DOHH2 (cell line): ENCODE data around the gene TXLNG.

Experiments
- H3F3A ChIP-seq: fragments of 200-600 bp; sonication (generic), shearing (Covaris generic); 2 replicates; pipeline ENCODE4 v1.6.0; 2016; ENCODE audit warnings: antibody characterized with exemption, mild to moderate bottlenecking; ENCODE audit not compliant: control insufficient read depth, insufficient read depth
- H3K27ac ChIP-seq: fragments of 200-600 bp; sonication (generic); 2 replicates; pipeline ENCODE4 v1.5.1; 2014; ENCODE audit warnings: low read depth, mild to moderate bottlenecking, low read length, moderate library complexity
- H3K27me3 ChIP-seq: fragments of 200-600 bp; sonication (generic); 2 replicates; pipeline ENCODE4 v1.6.1; 2014; ENCODE audit warnings: mild to moderate bottlenecking, low read length, mixed read lengths; ENCODE audit not compliant: control insufficient read depth
- H3K36me3 ChIP-seq: fragments of 200-600 bp; sonication (generic); 2 replicates; pipeline ENCODE4 v1.6.1; 2014; ENCODE audit warnings: mild to moderate bottlenecking, low read length, moderate library complexity, mixed read lengths; ENCODE audit not compliant: control insufficient read depth
- H3K4me1 ChIP-seq: fragments of 200-600 bp; sonication (generic); 2 replicates; pipeline ENCODE4 v1.6.1; 2014; ENCODE audit warnings: mild to moderate bottlenecking, low read length, mixed read lengths; ENCODE audit not compliant: control insufficient read depth
- H3K4me2 ChIP-seq: fragments of 200-600 bp; sonication (generic); 2 replicates; pipeline ENCODE4 v1.6.0; 2014; ENCODE audit warnings: mild to moderate bottlenecking, low read length, moderate library complexity
- H3K4me3 ChIP-seq: fragments of 200-600 bp; sonication (generic); 2 replicates; pipeline ENCODE4 v1.5.1; 2014; ENCODE audit warnings: mild to moderate bottlenecking, low read length, mixed read lengths
- H3K79me2 ChIP-seq: fragments of 200-600 bp; sonication (generic); 2 replicates; pipeline ENCODE4 v1.6.1; 2014; ENCODE audit warnings: mild to moderate bottlenecking, low read length, mixed read lengths; ENCODE audit not compliant: control insufficient read depth
- H3K9me2 ChIP-seq: fragments of 200-600 bp; sonication (generic); replicated peaks from 2 replicates; pipeline ENCODE4 v1.6.1; 2014; ENCODE audit warnings: mild to moderate bottlenecking, low read length, mixed read lengths; ENCODE audit not compliant: control insufficient read depth
- H3K9me3 ChIP-seq: fragments of 200-600 bp; sonication (generic); 2 replicates; pipeline ENCODE4 v1.6.1; 2014; ENCODE audit warnings: antibody characterized with exemption, low read length, mixed read lengths; ENCODE audit not compliant: control insufficient read depth, insufficient read depth
- H4K20me1 ChIP-seq: fragments of 200-600 bp; sonication (generic); 2 replicates; pipeline ENCODE4 v1.6.0; 2014; ENCODE audit warnings: low read depth, mild to moderate bottlenecking, antibody characterized with exemption, low read length, moderate library complexity; ENCODE audit not compliant: control insufficient read depth, insufficient read depth
- CTCF ChIP-seq: fragments of 200-600 bp; sonication (generic); IDR thresholded peaks from one replicate; pipeline ENCODE4 v1.5.1; 2014; ENCODE audit warnings: antibody characterized with exemption, mild to moderate bottlenecking, low read depth, low read length; ENCODE audit not compliant: poor library complexity, severe bottlenecking
- EZH2phosphoT487 ChIP-seq: fragments of 200-600 bp; sonication (generic); IDR thresholded peaks from 2 replicates; pipeline ENCODE4 v1.6.1; 2017; ENCODE audit warnings: borderline replicate concordance, mild to moderate bottlenecking, antibody characterized with exemption, low read length, moderate library complexity, mixed read lengths

The TXLNG gene

DNA sequence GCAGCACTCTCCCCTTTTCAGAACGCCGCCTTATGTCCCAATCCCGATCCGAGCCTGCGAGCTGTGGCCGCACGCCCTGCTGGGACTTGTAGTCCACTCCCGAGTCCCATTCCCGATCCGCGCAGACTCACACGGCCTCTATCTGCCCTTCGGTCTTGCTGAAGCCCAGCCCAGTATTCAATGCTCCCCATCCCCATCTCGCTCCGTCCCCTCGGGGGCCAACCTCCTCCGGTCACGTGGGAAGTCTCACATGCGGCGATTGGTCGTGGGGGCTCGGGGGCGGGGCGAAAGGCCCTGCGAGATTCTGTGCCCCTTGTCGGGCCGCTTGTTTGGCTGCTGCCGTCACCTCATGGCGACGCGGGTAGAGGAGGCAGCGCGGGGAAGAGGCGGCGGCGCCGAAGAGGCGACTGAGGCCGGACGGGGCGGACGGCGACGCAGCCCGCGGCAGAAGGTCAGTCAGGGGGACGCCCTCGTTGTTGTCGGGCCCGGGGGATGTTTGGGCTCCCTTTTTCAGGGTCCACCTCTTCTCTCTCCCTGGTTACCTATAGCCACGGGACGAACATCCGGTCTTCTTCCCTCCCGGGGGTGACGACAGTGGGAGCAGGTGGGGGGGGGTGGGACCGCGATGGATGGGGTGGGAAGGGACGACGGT is at the start of gene TXLNG:
Gene TXLNG, plus strand, starts transcription at position 328 of the 652 bp plus-strand sequence. Its CDS starts 22 bp downstream, at position 350.
- Histone ChIP-seq H3K9me3 (no peaks in the 10 kb centered on the region), H3K36me3 (peaks cover 29% of the 10 kb centered on the region), H3K4me1 (peaks cover 21% of the 10 kb centered on the region), H3K4me3 (peak within 1 kb of the TSS; percentile 89), H3K4me2 (peak within 1 kb of the TSS; percentile 79), H3K9me2 (no peaks in the 10 kb centered on the region), H3K27me3 (no peaks in the 10 kb centered on the region), H3K79me2 (peaks cover 50% of the 10 kb centered on the region), H3F3A (no peaks in the 10 kb centered on the region), H3K27ac (peak within 1 kb of the TSS; percentile 50), H4K20me1 (0 out of 2 replicates have a peak, but pooled peaks cover 5% of the 10 kb centered on the region)
- TF ChIP-seq EZH2phosphoT487: no peak
- TF ChIP-seq CTCF: no peak

DNA sequence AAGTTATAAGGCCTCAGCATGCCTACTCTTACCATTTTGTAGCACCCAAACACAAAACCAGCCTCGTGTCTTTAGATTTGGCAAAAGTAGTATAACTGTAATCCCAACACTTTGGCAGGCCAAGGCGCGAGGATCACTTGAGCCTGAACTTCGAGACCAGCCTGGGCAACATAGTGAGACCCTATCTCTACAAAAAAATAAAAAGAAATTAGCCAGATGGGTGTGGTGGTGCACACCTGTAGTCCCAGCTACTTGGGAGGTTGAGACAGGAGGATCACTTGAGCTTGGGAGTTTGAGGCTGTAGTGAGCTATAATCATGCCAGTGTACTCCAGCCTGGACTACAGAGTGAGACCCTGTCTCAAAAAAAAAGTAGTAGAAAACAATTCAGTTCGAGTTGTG is 49.2 kb upstream of the TXLNG start:
- Histone ChIP-seq H3K36me3 (peaks cover 17% of the 10 kb centered on the region), H3K4me3 (no peak overlapping the region), H3K9me2 (no peaks in the 10 kb centered on the region), H3K9me3 (no peaks in the 10 kb centered on the region), H3K27me3 (no peaks in the 10 kb centered on the region), H3K4me2 (no peak overlapping the region), H3K4me1 (no peaks in the 10 kb centered on the region), H3F3A (no peaks in the 10 kb centered on the region), H3K79me2 (peaks cover 7% of the 10 kb centered on the region), H4K20me1 (no peaks in the 10 kb centered on the region), H3K27ac (no peak overlapping the region)
- TF ChIP-seq EZH2phosphoT487 (no peak), CTCF (no peak)

- Histone ChIP-seq H3K9me2 (no peaks in the 10 kb centered on the region), H3K27ac (no peak overlapping the region), H3K4me1 (no peaks in the 10 kb centered on the region), H3F3A (no peaks in the 10 kb centered on the region), H3K27me3 (no peaks in the 10 kb centered on the region), H4K20me1 (no peaks in the 10 kb centered on the region), H3K4me3 (no peak overlapping the region), H3K36me3 (peaks cover 28% of the 10 kb centered on the region), H3K79me2 (no peaks in the 10 kb centered on the region), H3K9me3 (no peaks in the 10 kb centered on the region), H3K4me2 (no peak overlapping the region)
- no peak for TF ChIP-seq CTCF
Measured at GRCh38 chrX:16739574-16739973, 46.7 kb upstream of the TXLNG start.
